DMS 273 (cell line): ENCODE data around the gene MARK4.
"Not testable (repeated sequence)": the region's sequence is repeated elsewhere in the genome, so short reads cannot be mapped to it uniquely, and the experiment has no call there.

Experiments
- DNase-seq: peaks from one replicate; lab custom pipeline; 2025; ENCODE audit not compliant: unreplicated experiment; lab: John Stamatoyannopoulos, UW

MARK4 gene

DNA sequence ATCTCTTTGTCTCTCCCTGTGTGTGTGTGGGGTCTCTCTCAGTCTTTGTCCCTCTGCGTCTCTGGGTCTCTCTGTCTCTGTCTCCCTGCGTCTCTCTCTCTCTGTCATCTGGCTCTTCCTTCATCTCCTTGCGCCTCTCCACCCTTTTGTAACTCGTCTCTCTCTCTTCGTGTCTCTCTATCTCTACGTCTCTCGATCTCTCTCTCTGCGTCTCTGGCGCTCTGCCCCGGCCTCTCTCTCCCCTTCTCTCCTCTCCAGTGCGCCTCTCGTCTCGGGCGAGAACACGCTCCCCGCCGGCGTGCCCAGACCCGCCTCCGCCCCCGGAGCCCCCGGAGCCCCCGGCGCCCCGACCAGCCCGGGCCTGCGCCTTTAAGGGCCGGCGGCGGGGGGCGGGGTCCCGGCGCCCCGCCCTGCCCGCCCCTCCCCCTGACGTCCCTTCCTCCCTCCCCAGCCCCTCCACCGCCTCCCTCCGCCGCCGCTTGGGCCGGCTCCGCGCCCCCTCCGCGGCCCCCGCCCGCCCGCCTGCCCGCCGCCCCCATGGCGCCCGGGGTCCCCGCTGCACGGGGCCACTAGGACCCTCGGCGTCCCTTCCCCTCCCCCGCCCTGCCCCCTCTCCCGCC lies at the start of gene MARK4:
Gene MARK4 (plus strand): TSS at position 440 of the 620 bp plus-strand sequence. CDS start 318 bp downstream, outside the sequence.
- DNase-seq: peak; percentile 81

DNA sequence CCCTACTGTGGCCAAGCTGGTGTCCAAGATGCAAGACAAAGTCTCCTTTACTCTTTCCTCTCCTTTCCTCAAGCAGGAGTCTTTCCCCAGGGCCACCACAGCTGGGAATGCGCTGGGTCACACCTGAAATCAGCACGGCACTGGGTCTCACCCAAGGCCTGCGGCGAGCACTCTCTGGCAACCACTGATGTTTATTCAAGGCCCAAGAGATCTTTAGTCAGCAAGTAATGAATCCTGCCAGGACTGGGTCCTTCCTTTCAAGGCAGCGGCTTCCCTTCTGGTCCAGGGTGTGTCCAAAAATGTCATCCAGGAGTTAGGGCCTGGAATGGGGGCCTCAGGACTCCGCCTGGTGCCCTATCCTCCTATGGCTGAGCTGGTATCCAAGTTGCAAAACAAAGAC lies 48.4 kb upstream of the MARK4 start:
- DNase-seq: no peak

DNA sequence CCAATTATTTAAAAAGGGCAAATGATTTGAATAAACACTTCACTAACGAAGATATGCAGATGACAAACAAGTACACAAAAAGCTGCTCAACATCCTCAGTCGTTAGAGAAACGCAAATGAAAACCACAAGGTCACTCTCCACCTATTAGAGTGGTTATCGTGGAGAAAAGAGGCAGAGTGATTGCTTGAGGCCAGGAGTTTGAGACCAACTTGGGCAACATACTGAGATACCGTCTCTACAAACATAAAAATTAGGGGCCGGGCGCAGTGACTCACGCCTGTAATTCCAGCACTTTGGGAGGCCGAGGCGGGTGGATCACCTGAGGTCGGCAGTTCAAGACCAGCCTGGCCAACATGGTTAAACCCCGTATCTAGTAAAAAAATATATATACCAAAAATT lies 45.3 kb upstream of the MARK4 start:
- no peak for DNase-seq

DNA sequence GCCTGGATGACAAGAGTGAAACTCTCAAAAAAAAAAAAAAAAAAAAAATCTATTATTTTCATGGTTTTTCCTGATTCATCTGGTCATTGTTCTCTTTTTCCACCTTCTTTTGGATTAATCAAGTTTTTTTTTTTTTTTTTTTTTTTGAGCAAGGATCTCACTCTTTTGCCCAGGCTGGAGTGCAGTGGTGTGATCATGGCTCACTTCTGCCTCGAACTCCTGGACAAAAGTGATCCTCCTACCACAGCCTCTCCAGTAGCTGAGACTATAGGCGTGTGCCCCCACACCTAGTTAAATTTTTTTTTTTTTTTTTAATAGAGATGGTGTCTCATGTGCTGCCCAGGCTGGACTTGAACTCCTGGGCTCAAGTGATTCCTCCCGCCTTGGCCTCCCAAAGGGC lies 44.7 kb upstream of the MARK4 start:
- no peak for DNase-seq

DNA sequence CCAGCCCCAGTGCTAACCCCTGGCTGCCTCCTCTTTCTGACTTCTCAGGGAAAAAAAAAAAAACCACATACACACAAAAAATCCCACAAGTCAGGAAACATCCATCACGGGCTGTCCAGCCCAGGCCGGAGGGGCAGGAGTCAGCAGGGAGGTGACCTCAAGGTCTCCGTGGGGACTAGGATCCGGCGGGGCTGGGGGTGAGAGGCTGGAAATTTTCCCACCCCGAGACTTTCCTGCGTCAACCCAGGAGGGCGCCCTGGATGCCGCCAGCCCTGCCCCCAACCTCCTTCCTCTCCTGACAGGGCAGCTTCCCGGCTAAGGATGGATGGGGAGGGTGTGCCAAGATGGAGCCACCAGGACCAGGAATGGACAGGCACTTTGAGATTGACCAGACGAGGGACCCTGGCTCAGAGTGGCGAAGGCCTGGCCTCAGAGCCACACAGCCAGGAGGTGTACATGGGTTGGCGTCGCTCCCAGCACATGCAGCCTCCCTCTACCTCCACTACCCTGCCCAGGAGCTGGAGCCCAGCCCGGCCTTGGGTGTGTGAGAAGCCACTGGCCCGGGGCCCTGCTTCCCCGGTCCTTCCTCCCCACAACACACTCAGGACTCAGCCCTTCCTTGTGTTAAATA lies 39.2 kb upstream of the MARK4 start:
- DNase-seq: no peak

DNA sequence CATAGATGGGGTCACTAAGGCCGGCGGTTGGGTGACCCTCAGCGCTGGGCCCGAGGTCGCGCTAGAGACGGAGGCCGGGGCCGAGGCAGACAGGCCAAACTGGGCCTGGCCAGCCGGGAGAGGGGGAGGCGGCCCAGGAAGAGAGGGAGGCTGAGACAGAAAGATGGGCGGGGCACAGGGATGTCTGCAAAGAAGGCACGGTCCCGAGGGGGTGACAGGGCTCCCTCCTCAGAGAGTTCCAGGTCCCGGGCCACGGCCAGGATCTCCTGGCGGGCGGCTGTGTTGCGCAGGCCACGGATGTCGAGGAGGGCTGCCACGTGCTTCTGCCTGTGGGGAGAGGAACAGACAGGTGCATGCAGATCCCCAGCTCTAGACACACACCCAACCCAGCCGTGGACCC lies 38.0 kb upstream of the MARK4 start:
- DNase-seq: no peak

DNA sequence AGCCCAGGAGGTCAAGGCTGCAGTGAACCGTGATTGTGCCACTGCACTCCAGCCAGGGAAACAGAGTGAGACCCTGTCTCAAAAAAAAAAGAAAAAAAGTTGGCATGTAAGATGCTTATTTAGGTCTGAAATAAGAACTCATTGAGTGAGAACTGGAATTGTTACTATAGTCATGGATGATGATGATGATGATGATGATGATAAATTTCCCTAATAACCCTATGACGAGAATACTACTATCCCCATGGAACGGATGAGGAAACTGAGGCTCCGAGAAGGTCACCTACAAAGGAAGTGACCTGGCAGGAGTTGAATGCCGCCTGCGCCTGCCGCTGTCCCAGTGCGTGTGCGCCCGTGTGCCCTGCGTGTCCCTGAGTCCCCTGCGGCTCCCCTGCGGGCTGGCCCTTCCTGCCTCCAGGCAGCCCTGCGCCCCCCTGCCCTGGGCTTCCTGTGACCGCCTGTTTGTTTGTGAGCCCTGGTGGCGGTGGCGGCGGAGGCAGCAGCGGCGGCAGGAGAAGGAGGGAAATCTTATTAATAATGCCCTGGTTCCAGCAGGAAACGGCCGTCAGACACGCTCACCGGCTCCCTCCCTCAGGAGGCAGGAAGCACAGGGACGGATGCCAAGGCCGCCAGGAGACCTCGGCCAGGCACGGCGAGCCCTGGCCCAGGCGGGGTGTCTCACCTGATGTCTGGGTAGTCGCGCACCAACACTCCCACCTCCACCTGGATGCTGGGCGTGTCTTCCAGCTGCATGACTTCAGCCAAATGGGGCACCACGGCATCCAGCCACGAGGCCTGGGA lies 35.5 kb upstream of the MARK4 start:
- DNase-seq: peak; percentile 31

DNA sequence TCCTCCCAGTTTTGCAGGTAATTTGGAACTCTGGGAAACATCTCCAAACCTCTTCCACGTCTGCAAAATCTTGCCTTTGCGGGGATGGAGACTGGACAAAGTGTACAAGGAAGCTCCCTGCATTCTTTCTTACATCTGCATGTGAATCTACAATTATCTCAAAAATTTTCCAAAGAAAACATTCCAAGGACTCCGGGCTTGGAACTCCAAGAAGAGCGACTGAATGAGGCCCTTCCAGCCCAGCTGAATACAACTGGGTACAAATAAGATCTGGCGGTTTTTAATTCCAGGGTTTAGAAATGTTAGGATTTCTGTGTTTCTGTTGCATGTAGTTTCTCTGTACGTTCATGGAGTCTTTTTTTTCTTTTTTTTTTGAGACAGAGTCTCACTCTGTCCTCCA lies 34.4 kb upstream of the MARK4 start:
- no peak for DNase-seq

DNA sequence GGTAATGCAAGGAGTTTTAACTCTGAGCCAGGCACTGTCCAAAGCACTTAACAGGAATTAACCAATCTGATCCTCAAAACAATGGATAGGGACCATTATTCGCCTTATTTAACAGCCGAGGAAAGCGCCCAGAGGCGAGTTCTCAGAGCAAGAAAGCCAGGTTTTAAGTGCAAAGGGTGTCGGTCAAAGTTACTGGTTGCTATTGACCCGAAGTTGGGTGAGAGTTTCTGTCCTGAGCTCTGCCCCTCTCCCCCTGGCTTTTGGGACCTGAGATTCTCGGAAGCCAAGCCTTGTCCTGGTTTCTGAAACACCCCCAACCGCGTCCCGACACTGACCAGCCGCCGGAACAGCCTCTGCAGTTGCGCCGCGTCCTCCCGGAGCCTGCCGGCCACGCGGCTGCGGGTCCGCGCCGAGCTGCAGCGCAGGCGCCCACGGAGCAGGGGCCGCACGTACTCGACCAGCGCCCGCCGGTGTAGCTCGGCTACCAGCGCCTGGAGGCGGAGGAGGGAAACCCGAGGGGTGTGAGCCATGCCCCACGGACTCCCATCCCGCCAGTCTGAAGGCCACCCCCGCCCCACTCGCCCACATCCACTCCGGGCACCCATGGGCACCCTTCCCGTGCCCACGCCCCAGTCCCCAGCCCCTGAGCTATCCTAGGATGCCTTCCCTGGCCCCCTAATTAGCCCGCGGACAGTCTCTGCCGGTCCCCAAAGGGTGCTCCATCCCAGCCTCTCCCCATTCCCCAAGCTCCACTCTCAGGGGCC lies 33.7 kb upstream of the MARK4 start:
- peak; percentile 32 for DNase-seq

DNA sequence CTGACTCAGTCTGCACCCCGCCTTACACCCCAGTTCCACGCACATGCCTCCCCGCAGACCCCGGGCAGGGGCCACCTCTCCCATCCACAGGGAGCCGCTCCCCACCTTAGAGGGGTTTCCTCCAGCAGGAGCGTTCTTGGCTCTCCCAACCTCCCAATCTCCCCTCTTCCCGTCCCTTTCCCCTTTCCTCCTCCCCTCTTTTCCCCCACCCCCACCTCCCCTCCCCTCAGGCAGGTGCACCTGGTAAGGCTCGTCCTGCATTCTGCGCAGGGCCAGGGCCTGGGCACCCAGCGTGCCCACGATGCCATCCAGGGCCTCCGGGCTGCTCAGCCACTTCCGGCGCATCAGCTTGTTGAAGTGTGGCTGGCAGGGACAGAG lies 33.1 kb upstream of the MARK4 start:
- no peak for DNase-seq

DNA sequence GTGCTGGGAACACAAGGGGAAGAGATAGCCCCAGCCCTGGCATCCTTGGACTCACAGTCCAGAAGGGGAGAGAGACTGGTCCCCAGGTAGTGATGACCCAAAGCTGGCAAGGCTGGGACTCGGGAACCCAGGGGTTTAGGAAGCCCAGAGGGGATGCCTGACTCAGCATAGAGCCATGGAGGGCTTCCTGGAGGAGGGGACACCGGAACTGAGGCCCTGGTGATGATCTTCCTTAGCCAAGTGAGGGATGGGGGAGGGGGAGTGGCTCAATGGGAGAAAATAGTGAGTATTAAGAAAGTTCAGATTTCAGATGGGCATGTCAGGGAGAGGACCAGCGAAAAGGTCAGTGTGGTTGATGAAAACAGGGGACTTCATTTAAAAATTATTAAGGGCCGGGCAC lies 32.6 kb upstream of the MARK4 start:
- no peak for DNase-seq

DNA sequence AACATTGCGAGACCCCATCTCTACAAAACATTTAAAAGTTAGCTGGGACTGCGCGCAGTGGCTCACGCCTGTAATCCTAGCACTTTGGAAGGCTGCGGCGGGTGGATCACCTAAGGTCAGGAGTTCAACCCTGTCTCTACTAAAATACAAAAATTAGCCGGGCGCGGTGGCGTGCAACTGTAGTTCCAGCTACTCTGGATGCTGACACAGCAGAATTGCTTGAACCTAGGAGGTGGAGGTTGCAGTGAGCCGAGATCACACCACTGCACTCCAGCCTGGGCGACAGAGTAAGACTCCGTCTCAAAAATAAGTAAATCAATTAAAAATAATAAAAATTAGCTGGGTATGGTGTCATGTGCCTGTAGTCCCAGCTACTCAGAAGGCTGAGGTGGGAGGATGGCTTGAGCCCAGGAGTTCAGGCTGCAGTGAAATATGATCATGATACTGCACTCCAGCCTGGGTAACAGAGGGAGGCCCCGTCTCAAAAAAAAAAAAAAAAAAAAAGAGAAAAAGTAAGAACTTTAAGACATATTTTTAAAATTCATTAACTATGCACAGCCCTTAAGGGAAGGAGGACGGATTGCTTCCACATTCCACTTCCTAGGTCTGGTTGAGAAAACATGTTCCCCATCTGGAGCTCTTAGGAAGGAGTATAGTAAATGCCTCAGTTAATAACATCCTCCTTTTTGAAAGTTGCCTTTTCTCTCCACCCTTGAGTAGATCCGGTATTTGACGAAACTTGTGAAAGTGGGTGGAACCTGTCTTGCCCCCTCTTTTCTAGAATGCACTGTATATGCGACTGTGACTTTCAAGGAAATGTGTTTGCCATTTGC lies 31.9 kb upstream of the MARK4 start:
- no peak for DNase-seq

DNA sequence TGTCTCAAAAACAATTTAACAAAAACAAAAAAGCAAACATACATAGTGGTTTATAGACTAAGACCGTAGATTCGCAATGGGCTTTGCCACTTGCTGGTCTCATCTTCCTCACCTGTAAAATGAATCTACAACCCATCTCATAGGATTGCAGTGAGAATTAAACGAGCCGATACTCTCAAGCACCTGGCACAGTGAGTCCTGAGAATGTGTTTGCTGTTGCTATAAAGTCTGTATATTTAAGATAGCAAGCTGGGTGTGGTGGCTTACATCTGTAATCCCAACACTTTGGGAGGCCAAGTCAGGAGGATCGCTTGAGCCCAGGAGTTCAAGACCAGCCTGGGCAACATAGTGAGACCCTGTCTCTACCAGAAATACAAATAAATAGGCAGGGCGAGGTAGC lies 28.3 kb upstream of the MARK4 start:
- no peak for DNase-seq

DNA sequence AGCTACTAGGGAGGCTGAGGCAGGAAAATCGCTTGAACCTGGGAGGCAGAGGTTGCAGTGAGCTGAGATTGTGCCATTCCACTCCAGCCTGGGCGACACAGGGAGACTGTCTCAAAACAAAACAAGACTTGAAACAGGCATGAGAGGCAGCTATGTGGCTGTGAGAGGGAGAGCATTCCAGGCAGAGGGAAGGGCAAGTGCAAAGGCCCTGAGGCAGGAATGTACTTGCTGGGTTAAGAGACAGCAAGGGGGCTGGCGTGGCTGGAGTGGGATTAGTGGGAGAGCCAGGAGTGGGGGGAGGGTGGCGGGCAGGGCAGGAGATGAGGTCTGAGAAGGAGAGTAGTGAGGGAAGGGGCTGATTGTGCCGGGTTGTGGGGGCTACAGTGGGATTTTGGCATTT lies 27.2 kb upstream of the MARK4 start:
- no peak for DNase-seq

DNA sequence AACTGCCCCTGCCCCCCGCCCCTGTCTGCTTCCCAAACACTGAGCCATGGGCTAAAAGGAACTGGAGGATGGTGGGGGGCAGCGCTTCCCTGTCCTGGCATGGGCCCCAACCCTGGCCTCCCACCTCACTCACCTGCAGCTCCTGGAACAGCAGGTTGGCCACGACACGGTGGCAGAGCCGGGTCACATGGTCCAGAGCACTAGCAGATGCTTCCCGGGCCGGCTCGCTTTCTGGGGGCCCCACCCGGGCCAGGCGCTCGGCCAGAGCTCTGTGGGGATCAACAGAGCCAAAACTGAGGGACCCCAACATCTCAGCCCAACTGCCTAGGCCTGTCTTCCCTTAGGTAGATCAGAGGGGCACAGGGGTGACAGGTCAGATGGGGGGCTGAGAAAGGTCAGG lies 26.4 kb upstream of the MARK4 start:
- DNase-seq: no peak

DNA sequence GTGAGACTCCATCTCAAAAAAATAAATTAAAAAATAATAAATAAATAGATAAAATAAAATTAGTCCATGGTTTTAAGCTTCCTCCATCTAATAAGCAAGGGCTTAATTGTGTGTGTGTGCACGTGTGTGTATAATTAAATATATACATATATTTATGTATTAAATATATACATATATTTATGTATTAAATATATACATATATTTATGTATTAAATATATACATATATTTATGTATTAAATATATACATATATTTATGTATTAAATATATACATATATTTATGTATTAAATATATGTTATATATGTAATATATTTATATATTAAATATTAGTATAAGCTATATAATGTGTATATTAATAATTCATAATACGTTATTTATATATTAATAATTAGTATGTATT lies 22.0 kb upstream of the MARK4 start:
- DNase-seq: not testable (repeated sequence)

DNA sequence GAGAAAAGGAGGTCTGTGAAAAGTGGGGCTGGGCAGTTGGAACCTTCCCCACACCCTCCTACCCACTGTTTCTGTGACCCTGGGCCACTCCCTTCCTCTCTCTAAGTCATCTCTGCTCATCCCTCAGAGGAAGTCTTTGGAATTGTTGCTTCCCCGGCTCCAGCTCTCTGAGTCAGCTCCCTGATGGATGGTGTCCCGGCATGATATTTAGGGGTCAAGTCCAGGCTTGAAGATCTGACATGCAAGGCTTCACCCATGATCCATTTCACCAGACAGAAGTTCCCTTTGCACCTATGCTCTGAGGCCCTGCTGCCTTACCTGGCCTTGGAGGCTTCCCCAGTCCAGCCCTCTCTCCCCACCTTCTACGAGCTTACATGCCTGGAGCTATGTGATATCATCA lies 19.2 kb upstream of the MARK4 start:
- DNase-seq: no peak

DNA sequence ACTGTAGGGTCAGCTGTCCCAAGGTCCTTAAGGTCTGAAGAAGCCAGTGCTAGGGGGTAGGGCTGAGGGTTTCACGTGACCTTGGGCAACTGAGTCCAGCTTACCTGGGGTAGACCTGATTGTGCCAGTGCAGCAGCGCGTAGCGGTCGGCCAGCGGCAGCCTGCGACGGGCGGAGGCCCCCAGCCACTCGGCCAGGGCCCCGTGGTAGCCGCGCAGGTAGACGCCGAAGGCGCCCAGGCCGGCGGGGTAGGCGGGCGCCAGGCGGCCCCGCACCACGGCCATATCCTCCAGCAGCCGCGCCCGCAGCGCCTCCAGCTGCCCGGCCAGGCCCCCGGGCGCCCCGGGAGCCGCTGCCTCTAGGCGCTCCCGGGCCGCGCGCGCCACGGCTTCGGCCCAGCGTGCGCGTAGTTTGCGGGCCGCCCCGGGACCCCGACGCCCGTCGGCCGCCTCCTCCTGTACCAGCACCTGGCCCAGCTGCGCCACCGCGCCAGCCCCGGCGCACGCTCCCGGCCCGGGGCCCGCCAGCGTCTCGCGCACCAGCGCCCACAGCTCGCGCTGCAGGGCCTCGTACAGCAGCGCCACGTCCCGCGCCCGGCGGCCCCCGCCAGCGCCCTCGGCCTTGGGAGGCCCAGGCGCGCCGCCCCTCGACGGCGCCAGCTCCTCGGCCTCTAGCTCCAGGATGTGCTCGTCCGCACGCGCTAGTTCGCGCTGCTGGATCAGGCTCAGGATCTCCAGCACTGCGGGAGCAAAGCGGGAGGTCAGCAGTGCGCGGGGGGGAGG lies 16.8 kb upstream of the MARK4 start:
- DNase-seq: peak; percentile 55

DNA sequence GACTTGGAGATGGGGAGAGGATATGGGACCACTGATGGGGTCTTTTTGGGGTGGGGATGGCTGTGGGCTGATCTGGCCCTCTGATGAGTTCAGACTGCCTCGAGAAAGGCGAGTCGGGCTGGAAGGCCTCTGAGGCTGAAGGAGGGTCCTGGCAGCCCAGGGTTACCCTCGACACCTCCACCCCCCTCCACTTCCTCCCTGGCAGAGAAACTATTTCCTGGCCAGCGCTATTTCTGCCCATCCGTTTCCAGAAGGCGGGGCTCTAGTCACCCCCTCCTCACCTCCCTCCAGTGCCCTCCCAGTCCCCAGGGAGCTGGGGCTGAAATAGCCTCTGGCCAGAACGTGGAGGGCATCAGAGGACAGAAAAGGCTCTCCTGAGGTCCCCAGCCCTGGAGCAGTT lies 15.6 kb upstream of the MARK4 start:
- DNase-seq: no peak

DNA sequence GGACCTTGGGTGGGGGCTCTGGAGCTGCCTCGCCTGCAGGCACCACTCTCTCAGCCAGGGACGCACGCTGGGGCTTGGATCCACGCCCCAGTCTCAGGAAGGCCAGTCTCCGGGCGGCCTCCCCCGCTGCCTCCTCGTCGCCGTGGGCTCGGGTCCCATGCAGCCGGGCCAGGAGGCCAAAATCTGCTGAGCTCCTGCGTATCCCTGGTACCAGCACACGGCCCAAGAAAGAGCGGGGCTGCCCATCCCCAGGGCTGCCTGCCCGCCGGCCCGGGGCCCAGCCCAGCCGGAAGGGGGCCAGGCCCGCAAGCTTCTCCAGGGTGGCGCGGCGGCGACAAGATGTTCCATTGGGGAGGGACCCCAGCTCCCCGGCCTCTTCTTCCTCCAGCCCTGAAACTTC lies 12.5 kb upstream of the MARK4 start:
- DNase-seq: no peak
